CD14-positive monocyte (primary cell): ENCODE measurements around the gene TCAF2. TPM values are rescaled to one million over a fixed set of nuclear protein-coding genes. Genes with fewer than 3 reads are reported as not detected.
"Not testable (repeated sequence)": the region's sequence is repeated elsewhere in the genome, so short reads cannot be mapped to it uniquely, and the experiment has no call there.

ENCODE experiments used
- DNase-seq, 3 donors: peaks; one replicate each; pipeline ENCODE4 v3.0.0-alpha.2; 2011 to 2022
- H2AFZ ChIP-seq: 2 replicates; pipeline ENCODE4 v1.6.0; 2012; ENCODE audit warnings: mild to moderate bottlenecking, low read depth, low read length, inconsistent platforms; ENCODE audit not compliant: insufficient read depth, poor library complexity, severe bottlenecking
- H3K27ac ChIP-seq, 2 donors: 1 replicate in 1 of 2; 2 replicates in 1 of 2; pipeline ENCODE4 v1.5.1; 2012 to 2013; ENCODE audit warnings: low read length in 2 of 2, control low read depth in 1 of 2, inconsistent platforms in 1 of 2, low read depth in 1 of 2, mild to moderate bottlenecking in 1 of 2
- H3K27me3 ChIP-seq, 2 donors: one replicate each; pipeline versions ENCODE4 v1.6.0 to v1.6.1; 2011 to 2013; ENCODE audit warnings: low read length in 2 of 2; ENCODE audit not compliant: control insufficient read depth in 2 of 2, insufficient read depth in 2 of 2
- H3K36me3 ChIP-seq, 2 donors: replicated peaks in 1 of 2; 1 replicate in 1 of 2; 2 replicates in 1 of 2; pipeline versions ENCODE4 v1.5.1 to v1.6.1; 2012 to 2013; ENCODE audit warnings: low read length in 2 of 2, control low read depth in 1 of 2, inconsistent platforms in 1 of 2, mild to moderate bottlenecking in 1 of 2; ENCODE audit not compliant: insufficient read depth in 2 of 2, control insufficient read depth in 1 of 2
- H3K4me1 ChIP-seq, 2 donors: 1 replicate in 1 of 2; 2 replicates in 1 of 2; pipeline versions ENCODE4 v1.5.1 to v1.6.1; 2012 to 2013; ENCODE audit warnings: low read length in 2 of 2, control low read depth in 1 of 2, inconsistent platforms in 1 of 2, mild to moderate bottlenecking in 1 of 2, moderate library complexity in 1 of 2; ENCODE audit not compliant: insufficient read depth in 2 of 2, control insufficient read depth in 1 of 2
- H3K4me2 ChIP-seq: replicated peaks from 2 replicates; pipeline ENCODE3; 2012; ENCODE audit warnings: low read length, moderate library complexity, mild to moderate bottlenecking; ENCODE audit not compliant: poor library complexity, severe bottlenecking; ENCODE audit errors: extremely low read depth
- H3K4me3 ChIP-seq, 3 experiments: fragments of 200-600 bp in 1 of 3; sonication (generic) in 1 of 3; replicated peaks in 1 of 3; 1 replicate in 2 of 3; 2 replicates in 1 of 3; pipeline ENCODE4 v1.5.1; 2011 to 2013; ENCODE audit warnings: low read length in 3 of 3, mild to moderate bottlenecking in 3 of 3, control low read depth in 2 of 3, low read depth in 2 of 3, inconsistent platforms in 1 of 3, moderate library complexity in 1 of 3
- H3K79me2 ChIP-seq: 2 replicates; pipeline ENCODE4 v1.6.0; 2012; ENCODE audit warnings: mild to moderate bottlenecking, control low read depth, inconsistent platforms, low read length, moderate library complexity; ENCODE audit not compliant: insufficient read depth
- H3K9ac ChIP-seq: 2 replicates; pipeline ENCODE4 v1.6.0; 2017; ENCODE audit warnings: low read length, mild to moderate bottlenecking; ENCODE audit not compliant: insufficient read depth, poor library complexity, severe bottlenecking
- H3K9me3 ChIP-seq, 2 donors: replicated peaks in 1 of 2; 1 replicate in 1 of 2; 2 replicates in 1 of 2; pipeline versions ENCODE4 v1.5.1 to v1.6.1; 2012 to 2013; ENCODE audit warnings: low read length in 2 of 2, control low read depth in 1 of 2; ENCODE audit not compliant: control insufficient read depth in 1 of 2, insufficient read depth in 1 of 2
- H4K20me1 ChIP-seq: 2 replicates; pipeline ENCODE4 v1.6.0; 2012; ENCODE audit warnings: mild to moderate bottlenecking, low read length, control low read depth, moderate library complexity; ENCODE audit not compliant: insufficient read depth
- H3K27ac Mint-ChIP-seq, 7 donors: one replicate each; pipeline ENCODE4 v1.8.0; 2020; ENCODE audit warnings: mild to moderate bottlenecking in 7 of 7, mixed read lengths in 7 of 7, moderate library complexity in 6 of 7, inconsistent platforms in 2 of 7
- H3K27me3 Mint-ChIP-seq, 3 donors: one replicate each; pipeline ENCODE4 v1.8.0; 2021 to 2022; ENCODE audit warnings: low read depth in 3 of 3, mild to moderate bottlenecking in 3 of 3, mixed read lengths in 3 of 3, moderate library complexity in 3 of 3, inconsistent platforms in 1 of 3
- H3K36me3 Mint-ChIP-seq, 2 donors: one replicate each; pipeline ENCODE4 v1.8.0; 2020; ENCODE audit warnings: mixed read lengths in 2 of 2, inconsistent platforms in 1 of 2, mild to moderate bottlenecking in 1 of 2
- H3K4me1 Mint-ChIP-seq: one replicate; pipeline ENCODE4 v1.8.0; 2020; ENCODE audit warnings: mild to moderate bottlenecking, mixed read lengths
- H3K4me3 Mint-ChIP-seq, 2 donors: one replicate each; pipeline ENCODE4 v1.8.0; 2020; ENCODE audit warnings: mild to moderate bottlenecking in 2 of 2, mixed read lengths in 2 of 2, moderate library complexity in 1 of 2
- H3K9me3 Mint-ChIP-seq, 7 donors: one replicate each; pipeline ENCODE4 v1.8.0; 2020 to 2022; ENCODE audit warnings: mixed read lengths in 7 of 7, mild to moderate bottlenecking in 6 of 7, moderate library complexity in 6 of 7, inconsistent platforms in 2 of 7
- WGBS: methylation state at CpG from one replicate; pipeline ENCODE4 v1.1.5; 2013; ENCODE audit warnings: missing lambda C conversion rate; ENCODE audit not compliant: insufficient coverage; 5-methylcytosine and 5-hydroxymethylcytosine counted together
- intact Hi-C, 2 donors: fragments of 100-400 bp; cut with micrococcal nuclease; formaldehyde crosslinking; loops; one replicate each; pipeline versions ENCODE4 v1.15.0 to v1.15.1; 2023
- polyA plus RNA-seq, 3 donors: library from polyadenylated mRNA; depleted of rRNA in 1 of 3; unstranded in 2 of 3; stranded (reverse) in 1 of 3; fragments of 300-500 nt in 2 of 3; fragments of >200 nt in 1 of 3; fragmentation: Illumina TruSeq in 2 of 3; gene quantifications; 1 replicate in 2 of 3; 2 replicates in 1 of 3; pipeline ENCODE4 v1.2.3, GENCODE V29; 2012 to 2021

The TCAF2 gene
- polyA plus RNA-seq, 3 donors: 0.10 to 0.97 (median 0.44) TPM

DNA sequence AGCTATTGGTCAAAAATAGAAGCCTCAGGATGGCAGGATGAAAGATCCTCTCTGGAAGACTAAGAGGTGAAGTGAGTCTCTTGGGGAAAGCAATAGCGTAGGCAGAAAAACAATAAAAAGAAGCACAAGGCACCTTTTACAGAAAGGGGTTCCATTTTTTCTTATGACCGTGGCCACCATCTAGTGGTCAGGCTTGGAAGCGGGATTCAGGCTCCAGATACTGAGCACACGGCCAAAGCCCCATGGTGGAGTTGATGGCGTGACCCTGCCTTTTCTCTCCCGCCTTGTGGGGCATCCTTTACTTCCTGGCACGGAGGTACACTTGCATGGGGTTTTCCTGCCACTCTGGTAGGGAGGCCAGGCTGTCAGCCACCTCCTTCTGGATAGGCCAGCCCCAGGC, 18.6 kb downstream of the TCAF2 start:
- H2AFZ ChIP-seq, H3K27me3 Mint-ChIP-seq, H3K4me3 ChIP-seq, H3K9me3 Mint-ChIP-seq, H3K4me2 ChIP-seq, H3K27me3 ChIP-seq, H3K27ac ChIP-seq, H3K9ac ChIP-seq, H3K36me3 Mint-ChIP-seq, H3K9me3 ChIP-seq, H3K36me3 ChIP-seq, intact Hi-C loops, H3K4me1 Mint-ChIP-seq, H3K27ac Mint-ChIP-seq, DNase-seq, H4K20me1 ChIP-seq, H3K4me3 Mint-ChIP-seq, H3K79me2 ChIP-seq, H3K4me1 ChIP-seq: not testable (repeated sequence)
- WGBS: no CpG with 5 or more reads among the region's 7 CpGs

DNA sequence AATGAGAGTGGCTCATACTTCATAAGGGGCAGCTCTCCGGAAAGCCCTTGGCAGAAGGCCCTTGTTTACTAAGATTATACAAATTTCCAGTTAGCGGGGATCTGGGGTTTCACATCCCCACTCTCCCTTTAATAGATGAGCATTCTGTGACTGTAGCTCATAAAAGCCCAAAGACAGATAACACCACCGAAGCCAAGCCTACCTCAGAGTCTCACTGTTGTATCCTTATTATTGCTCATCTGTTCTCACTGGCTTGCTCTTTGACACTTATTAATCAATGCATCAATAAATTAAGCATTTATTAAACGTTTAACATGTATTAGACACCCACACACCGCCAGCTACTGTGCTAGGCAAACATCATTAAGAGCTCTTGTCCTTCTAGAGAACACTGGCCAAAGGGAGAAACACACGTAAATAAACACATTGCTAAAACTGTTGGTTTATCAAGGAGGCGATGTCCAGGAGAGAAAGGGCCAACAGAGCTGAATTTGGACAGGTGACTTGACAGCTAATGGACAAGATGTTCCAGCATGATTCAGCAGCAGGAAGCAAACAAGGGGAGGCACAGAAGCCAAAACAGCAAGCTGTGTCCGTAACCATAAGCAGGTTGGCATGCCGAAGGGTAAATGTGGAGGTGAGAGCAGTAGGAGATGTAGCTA, 19.9 kb downstream of the TCAF2 start:
- intact Hi-C loops: not testable (repeated sequence)

DNA sequence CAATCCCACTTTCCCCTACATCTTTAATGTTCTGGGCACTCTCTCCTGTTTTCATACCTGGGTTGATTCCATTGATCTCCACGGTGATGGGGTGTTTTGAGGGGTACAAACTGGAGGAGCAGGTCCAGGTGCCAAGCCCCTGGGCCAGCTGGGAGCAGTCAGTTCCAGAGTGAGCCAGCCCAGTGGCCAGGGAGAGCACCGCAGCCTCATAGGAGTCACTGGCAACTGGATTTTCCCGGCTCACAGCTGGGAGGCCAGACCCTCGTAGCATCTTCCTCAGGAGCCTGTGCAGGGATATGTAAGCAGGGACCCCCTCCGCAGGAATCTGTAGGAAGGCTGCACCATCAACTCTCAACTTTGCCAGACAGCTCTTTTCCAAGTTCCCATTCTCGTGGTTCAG, 25.8 kb downstream of the TCAF2 start:
- H3K4me3 ChIP-seq, H2AFZ ChIP-seq, H3K36me3 ChIP-seq, H3K27me3 Mint-ChIP-seq, intact Hi-C loops, H3K9me3 Mint-ChIP-seq, H3K27ac ChIP-seq, H3K27me3 ChIP-seq, H3K79me2 ChIP-seq, H3K4me2 ChIP-seq, H3K9me3 ChIP-seq, H3K4me1 Mint-ChIP-seq, H3K4me1 ChIP-seq, DNase-seq, H4K20me1 ChIP-seq, H3K27ac Mint-ChIP-seq, H3K4me3 Mint-ChIP-seq, H3K9ac ChIP-seq, H3K36me3 Mint-ChIP-seq: not testable (repeated sequence)
- WGBS: no CpG with 5 or more reads among the region's 6 CpGs

More for the DNA sequence above, 19.9 kb downstream of the TCAF2 start:
- H3K27me3 ChIP-seq, H3K4me1 Mint-ChIP-seq, H3K4me3 ChIP-seq, H3K27ac Mint-ChIP-seq, H4K20me1 ChIP-seq, H3K9me3 Mint-ChIP-seq, H3K9me3 ChIP-seq, H3K27ac ChIP-seq, H3K4me2 ChIP-seq, H3K36me3 Mint-ChIP-seq, H3K36me3 ChIP-seq, H3K4me3 Mint-ChIP-seq, DNase-seq, H2AFZ ChIP-seq, H3K27me3 Mint-ChIP-seq, H3K4me1 ChIP-seq, H3K9ac ChIP-seq, H3K79me2 ChIP-seq: not testable (repeated sequence)
- WGBS: no CpG with 5 or more reads among the region's 9 CpGs

DNA sequence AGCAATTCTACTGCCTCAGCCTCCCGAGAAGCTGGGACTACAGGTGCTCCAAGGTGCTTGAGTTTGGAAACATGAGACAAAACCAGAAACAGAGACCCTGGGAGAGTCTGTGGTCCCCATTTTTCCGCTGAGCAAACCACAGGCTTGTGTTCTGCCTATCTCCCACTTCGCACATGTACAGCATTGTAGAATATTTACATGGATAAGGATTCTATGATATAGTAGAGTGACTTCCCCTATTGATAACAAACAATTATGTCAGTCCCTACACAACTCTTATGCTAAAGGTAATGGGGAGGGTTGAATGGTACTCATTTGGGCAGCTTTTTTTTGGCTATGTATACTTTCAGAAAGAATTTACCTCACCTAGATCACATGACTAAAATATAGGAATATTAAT, 29.1 kb downstream of the TCAF2 start:
- H4K20me1 ChIP-seq, H3K27me3 ChIP-seq, DNase-seq, H2AFZ ChIP-seq, H3K4me1 Mint-ChIP-seq, H3K9me3 ChIP-seq, H3K27ac Mint-ChIP-seq, H3K36me3 Mint-ChIP-seq, H3K4me2 ChIP-seq, H3K27ac ChIP-seq, H3K9ac ChIP-seq, H3K36me3 ChIP-seq, intact Hi-C loops, H3K9me3 Mint-ChIP-seq, H3K4me3 Mint-ChIP-seq, H3K4me1 ChIP-seq, H3K4me3 ChIP-seq, H3K79me2 ChIP-seq, H3K27me3 Mint-ChIP-seq: not testable (repeated sequence)
- WGBS: no CpG with 5 or more reads among the region's 3 CpGs
